ENCODE data around the gene NUP214.
"Not testable (repeated sequence)": the region's sequence is repeated elsewhere in the genome, so short reads cannot be mapped to it uniquely, and the experiment has no call there.

NUP214 gene

GRCh38 chr9:131117762-131118145 is 7.6 kb upstream of the NUP214 start:
- DNase-seq = no peak

- DNase-seq = no peak
Measured at GRCh38 chr9:131119600-131119999, 5.8 kb upstream of the NUP214 start.

GRCh38 chr9:131120620-131121228 is 4.7 kb upstream of the NUP214 start:
- no peak for DNase-seq

- no peak for DNase-seq
Measured at GRCh38 chr9:131121346-131121745, 4.0 kb upstream of the NUP214 start.

GRCh38 chr9:131122158-131122557 is 3.2 kb upstream of the NUP214 start:
- no peak for DNase-seq

- no peak for DNase-seq
Measured at GRCh38 chr9:131125038-131125287, 423 bp upstream of the NUP214 start.

GRCh38 chr9:131126059-131126426 is 657 bp downstream of the NUP214 start:
- DNase-seq = no peak

- no peak for DNase-seq
Measured at GRCh38 chr9:131129183-131129582, 3.8 kb downstream of the NUP214 start.

- no peak for DNase-seq
Measured at GRCh38 chr9:131138676-131139075, 13.3 kb downstream of the NUP214 start.

GRCh38 chr9:131140112-131140511 is 14.7 kb downstream of the NUP214 start:
- no peak for DNase-seq

- DNase-seq = no peak
Measured at GRCh38 chr9:131140550-131140949, 15.2 kb downstream of the NUP214 start.

GRCh38 chr9:131142160-131142559 is 16.8 kb downstream of the NUP214 start:
- DNase-seq = no peak

- no peak for DNase-seq
Measured at GRCh38 chr9:131144201-131144600, 18.8 kb downstream of the NUP214 start.

- no peak for DNase-seq
Measured at GRCh38 chr9:131145245-131145644, 19.9 kb downstream of the NUP214 start.

- no peak for DNase-seq
Measured at GRCh38 chr9:131146186-131146585, 20.8 kb downstream of the NUP214 start.

- no peak for DNase-seq
Measured at GRCh38 chr9:131148276-131148675, 22.9 kb downstream of the NUP214 start.

- no peak for DNase-seq
Measured at GRCh38 chr9:131148966-131149687, 23.7 kb downstream of the NUP214 start.

GRCh38 chr9:131149688-131150053 is 24.3 kb downstream of the NUP214 start:
- no peak for DNase-seq

GRCh38 chr9:131153595-131153994 is 28.2 kb downstream of the NUP214 start:
- no peak for DNase-seq

GRCh38 chr9:131158673-131159072 is 33.3 kb downstream of the NUP214 start:
- not testable (repeated sequence) for DNase-seq

- DNase-seq = no peak
Measured at GRCh38 chr9:131160416-131161112, 35.2 kb downstream of the NUP214 start.

- DNase-seq = no peak
Measured at GRCh38 chr9:131161585-131161984, 36.2 kb downstream of the NUP214 start.

- no peak for DNase-seq
Measured at GRCh38 chr9:131162886-131163285, 37.5 kb downstream of the NUP214 start.

GRCh38 chr9:131165523-131165922 is 40.1 kb downstream of the NUP214 start:
- DNase-seq = no peak

All from midbrain (tissue), 1 donor.